HS-27A (cell line): Measurements from ENCODE around the gene SEL1L.
"Not testable (repeated sequence)": the region's sequence is repeated elsewhere in the genome, so short reads cannot be mapped to it uniquely, and the experiment has no call there.

ENCODE experiments used
- DNase-seq: peaks from one replicate; pipeline ENCODE4 v3.0.0-alpha.2; 2012; ENCODE audit warnings: low read depth, missing footprints

SEL1L gene

DNA sequence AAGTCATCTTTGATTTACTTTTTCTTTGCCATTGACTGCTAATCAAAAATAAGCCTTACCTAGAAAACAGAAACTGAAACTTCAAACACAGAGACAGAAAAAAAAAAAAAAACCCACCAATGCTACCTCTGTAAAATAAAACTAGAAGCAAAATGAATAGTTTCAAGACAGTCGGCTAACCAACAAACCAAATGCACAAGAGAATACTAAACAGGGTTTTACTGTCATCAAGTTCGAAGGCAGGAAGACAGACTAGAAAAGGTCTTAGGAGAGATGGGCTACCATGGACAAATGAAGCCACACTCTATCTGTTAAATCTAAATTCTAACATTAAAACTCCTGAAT, 59.5 kb downstream of the SEL1L start:
- no peak for DNase-seq

DNA sequence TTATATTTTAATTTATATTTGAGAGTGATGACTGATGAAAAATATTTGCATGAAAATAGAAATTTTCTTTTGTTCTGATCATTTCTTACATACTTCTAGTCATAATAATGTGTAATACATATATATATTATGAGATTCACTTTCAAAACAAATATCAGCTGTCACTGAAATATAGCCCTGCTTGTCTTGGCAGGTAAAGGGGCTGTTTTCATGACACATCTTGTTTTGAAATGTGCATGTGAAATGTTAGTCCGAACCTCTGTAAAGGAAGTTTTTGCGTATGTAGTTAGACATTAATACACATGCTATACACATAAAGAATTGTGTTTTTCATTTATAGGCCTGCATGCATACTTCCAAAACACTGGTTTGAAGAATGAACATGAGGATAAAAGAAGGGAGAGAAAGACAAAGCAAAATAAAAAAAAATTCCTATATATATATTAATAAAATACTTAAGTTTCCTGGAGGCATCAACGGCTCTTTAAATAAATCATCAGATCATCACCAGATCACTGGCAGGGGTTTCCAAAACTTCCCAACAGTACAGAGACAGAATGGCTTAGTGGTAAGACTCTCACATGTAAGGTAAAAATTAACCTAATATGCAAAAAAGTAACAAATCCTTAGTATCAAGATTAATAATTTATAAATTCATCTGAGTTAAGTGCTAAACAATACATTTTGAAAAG, 60.1 kb downstream of the SEL1L start:
- DNase-seq, result no peak

DNA sequence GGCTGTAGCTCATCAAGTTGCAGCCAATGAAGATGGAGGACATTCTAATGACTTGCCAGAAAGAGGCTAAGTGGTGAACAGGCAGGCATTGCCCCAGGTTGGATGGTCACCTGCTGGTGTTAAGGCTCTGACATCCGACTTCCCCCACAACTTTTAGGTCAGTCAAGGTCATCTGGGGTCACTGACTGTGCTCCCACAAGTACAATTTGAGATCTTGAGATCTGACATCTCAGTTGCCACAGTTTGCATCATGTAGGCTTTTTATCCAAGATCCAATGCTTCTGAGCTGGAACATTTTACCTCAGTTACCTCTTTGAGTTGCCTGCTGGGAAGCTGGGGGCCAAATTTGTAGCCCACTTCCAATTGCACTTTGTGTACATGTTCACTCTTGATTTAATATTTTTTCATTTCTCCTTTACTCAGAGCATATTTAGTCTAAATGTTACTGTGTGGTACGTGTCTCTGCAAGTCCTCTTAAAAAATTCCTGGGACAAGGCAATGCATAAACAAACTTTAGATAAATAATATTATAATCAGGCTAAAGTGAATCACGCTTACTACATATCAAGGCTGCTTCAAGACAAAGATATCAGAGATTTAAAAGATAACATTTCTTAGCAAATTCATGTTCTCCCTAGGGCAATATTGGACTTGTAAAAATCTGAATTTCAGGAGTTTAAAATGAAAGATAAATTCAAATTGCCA, 61.4 kb downstream of the SEL1L start:
- DNase-seq, result no peak

DNA sequence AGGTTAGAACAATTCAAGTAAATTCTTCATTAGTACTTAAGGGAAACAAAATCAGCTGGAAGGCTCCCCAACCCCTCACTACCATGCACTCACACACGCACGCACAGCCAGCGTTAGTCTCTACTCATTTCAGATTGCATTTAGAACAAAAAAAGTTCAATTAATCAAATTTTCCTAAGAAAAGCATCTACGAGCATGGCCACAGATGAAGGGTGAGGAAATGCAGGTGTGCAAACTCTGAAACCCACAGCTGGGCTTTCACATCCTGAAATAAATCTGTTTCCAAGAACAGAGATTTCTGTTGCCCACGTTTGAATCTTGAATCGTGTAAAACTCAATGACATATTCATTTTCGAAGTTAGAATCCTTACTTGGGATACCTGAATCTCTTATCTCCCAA, 62.6 kb downstream of the SEL1L start:
- DNase-seq, result no peak

DNA sequence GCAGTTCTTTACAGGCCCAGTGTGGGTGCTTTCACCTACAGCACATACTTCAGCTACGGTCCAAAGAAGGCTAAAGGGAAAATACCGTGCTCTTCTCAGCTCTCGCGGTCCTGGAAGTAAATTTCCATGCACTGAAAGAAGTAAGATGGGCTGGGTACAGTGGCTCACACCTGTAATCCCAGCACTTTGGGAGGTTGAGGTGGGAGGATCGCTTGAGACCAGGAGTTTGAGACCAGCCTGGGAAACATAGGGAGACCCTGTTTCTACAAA, 63.2 kb downstream of the SEL1L start:
- not testable (repeated sequence) for DNase-seq

DNA sequence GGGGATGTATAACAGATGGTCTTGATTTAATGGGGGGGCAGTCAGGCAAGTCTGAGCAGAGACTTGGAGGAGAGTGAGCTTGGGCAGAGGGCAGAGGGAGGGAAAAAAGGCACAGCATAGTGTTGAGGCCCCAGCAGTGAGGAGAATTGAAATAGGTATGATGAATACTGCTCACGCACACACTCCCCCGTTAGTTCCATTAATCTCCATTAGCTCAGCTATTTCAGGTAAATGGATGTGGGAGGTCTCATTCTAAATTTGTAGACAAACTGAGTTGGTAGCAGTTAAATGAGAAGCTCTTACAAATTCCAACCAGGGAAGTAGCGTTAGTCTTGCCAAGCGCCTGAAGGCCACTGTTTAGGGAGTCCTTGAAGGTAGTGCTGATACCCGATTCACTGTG, 66.8 kb downstream of the SEL1L start:
- DNase-seq, result no peak

DNA sequence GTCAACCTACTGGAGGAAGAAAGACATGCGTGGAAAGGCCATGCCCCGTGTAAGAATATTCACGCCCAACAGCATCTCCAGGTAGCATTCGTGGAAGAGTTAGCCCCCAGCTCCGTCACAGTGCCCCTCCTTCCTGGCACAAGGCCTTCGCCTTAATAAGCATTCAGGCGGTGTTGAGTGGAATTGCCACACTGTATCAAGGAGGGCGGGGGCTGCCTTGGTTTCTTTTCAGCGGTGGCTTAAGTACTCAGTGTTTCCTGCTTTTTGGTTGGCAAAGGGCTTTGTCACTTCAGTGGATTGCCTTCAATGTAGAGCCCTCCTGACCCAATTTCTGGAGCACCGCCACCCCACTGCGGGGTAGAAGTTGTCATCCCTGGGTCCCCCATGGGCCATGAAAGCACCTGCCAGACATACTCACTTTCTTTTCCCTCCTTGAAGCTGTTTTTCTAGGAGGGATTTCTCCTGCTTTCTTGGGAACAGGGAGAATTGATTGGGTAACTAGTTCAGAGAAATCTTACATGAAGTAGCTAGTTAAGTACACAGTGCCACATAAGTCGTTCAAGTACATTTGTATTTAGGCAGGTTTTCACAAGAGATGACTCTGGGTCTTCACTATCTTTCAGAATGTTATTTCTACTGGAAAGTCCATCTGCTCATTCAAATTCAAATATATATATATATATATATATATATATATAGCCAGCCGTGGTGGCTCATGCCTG, 68.0 kb downstream of the SEL1L start:
- no peak for DNase-seq

DNA sequence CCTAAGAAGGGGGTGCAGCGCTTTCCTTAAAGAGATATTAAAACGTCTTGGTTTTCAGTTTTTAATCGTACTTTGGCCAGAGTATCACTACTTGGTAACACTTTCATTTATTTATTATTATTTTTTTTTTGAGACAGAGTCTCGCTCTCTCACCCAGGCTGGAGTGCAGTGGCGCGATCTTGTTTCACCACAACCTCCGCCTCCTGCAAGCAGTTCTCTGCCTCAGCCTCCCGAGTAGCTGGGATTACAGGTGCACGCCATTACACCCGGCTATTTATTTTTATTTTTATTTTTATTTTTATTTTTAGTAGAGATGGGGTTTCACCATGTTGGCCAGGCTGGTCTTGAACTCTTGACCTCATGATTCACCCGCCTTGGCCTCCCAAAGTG, 68.7 kb downstream of the SEL1L start:
- not testable (repeated sequence) for DNase-seq

DNA sequence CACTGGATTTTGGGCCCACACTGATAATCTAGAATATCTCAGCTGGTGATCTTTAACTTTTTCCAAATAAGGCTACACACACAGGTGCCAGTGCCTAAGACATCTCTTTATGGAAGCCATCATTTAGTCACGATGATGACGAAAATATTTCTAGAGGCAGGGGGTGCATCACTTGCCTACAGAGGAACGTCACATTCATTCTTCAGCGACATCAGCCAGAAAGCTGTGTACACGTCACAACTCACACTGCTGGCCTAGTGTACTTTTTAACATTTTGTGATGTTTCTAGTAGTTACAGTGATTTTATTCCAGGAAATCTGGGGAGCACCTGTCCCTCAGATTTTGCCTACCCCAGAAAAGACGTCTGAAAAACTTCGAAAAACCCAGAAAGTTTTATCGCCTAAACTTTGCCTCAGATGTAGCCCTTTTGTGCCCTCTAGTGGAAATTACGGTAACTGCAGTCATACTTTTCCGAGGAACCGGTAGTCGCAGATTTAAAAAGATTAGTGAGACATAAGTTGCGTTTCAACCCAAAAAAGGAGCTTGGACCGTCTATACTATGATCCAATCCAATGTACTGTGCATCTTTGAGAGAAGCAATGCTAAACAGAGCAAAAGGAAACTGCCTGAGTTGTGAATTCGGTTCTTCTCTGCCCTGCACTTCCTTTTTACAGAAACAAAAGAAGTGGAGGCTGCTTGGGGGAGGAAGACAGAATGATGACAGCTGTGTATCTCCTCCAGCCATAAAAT, 69.2 kb downstream of the SEL1L start:
- peak; percentile 20 for DNase-seq

DNA sequence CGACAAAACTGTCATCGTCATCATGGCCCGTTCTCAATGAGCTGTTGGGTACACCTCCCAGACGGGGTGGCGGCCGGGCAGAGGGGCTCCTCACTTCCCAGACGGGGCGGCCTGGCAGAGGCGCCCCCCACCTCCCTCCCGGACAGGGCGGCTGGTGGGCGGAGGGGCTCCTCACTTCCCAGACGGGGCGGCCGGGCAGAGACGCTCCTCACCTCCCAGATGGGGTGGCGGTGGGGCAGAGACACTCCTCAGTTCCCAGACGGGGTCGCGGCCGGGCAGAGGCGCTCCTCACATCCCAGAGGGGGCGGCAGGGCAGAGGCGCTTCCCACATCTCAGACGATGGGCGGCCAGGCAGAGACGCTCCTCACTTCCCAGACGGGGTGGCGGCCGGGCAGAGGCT, 71.3 kb downstream of the SEL1L start:
- not testable (repeated sequence) for DNase-seq

DNA sequence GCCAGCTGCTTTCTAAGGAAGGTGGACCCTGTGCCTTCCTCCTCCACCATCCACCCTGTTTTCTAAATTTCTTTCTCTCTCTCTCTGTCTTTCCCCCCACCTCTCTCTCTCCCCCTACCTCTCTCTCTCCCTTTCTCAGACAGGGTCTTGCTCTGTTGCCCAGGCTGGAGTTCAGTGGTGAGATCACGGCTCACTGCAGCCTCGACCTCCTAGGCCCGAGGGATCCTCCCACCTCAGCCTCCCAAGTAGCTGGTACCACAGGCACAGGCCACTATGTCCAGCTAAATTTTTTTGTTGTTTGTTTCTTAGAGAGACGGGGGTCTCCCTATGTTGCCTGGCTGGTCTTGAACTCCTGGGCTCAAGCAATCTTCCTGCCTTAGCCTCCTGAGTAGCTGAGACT, 73.7 kb downstream of the SEL1L start:
- DNase-seq, result no peak

DNA sequence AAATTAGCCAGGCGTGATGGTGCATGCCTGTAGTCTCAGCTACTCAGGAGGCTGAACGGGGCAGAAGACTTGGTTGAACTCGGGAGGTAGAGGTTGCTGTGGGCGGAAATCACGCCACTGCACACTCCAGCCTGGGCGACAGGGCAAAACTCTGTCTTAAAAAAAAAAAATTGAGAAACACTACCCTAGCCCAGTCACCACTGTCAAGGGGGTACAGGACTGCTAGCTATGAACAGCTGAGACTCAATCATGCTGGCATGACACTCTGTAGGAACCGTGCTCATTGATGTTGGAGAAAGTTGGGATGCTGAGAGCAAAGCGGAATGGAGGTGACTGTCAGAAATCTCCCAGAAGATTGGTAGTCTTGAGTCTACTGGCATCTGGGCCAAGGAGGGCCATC, 75.3 kb downstream of the SEL1L start:
- DNase-seq, result no peak

DNA sequence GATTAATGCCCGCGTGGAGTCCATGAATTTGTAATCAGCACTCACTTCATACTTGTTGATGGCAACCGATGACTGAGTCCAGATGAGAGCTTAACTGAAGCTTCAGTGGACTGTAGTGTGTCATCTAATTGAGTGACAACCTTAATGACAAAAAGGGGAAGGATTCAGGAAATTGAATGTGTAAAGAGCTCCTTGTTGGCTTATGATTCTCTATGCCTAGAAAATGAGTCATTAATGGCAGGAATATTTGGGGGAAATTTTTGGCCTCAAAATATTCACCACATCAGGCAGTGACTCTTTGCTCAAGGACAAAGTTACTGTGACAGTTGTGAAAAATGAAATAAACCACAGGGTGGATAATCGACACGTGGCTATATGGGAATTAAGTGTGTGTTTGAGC, 78.3 kb downstream of the SEL1L start:
- no peak for DNase-seq

DNA sequence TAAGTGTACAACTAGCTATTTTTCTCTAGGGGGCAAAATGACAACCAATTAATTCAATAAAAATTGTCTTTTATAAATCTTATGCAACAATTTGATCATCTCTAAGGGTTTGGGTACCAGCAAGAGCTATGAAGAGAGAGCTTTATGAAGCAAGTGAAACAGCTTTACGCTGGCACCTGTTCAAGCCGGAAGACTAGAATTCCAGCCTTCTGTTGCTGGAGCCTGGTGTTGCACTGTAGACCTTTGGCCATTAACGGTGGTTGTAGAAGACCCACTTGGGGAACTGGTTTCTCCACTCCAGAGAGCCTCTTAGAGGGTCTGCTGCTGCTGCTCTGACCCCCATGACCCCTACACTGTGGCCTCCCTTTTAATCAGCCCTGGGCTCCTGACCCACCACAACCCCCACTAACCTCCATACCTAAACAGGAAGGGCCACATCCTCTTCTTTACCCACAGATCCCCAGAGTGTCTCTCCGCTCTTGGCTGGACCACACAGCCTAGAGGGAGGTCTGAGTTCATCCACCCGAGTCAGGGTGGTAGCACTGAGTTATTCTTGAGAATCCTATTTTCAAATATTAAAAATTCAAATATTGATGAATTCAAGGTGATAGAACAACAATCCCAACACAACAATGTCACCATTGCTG, 79.0 kb downstream of the SEL1L start:
- DNase-seq, result no peak

DNA sequence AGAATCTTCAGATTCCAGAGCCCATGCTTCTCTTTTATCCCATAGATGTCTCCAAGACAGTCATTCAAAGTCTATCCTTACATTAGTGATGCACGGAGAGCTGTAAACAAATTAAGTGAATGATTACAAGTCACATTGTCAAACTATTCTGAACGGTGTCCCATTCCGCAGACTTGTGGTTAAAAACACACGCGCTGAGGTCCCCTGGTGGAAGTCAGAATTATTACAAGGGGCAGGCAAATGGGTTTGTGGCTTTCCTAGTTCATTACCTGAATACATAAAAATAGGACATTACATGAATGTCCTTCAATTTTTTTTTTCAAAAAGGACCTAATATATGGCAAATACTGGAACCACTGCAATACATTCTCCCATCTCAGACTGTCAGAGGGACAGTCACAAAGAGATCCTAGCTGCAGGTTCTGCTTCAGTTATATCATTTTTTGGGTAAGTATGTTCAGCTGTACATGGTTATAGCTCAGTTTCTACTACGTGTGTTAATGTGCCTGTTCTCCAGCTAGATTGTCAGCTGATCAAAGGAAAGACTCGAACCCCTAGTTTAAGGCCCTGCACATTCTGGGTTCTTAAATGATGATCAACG, 80.4 kb downstream of the SEL1L start:
- no peak for DNase-seq

DNA sequence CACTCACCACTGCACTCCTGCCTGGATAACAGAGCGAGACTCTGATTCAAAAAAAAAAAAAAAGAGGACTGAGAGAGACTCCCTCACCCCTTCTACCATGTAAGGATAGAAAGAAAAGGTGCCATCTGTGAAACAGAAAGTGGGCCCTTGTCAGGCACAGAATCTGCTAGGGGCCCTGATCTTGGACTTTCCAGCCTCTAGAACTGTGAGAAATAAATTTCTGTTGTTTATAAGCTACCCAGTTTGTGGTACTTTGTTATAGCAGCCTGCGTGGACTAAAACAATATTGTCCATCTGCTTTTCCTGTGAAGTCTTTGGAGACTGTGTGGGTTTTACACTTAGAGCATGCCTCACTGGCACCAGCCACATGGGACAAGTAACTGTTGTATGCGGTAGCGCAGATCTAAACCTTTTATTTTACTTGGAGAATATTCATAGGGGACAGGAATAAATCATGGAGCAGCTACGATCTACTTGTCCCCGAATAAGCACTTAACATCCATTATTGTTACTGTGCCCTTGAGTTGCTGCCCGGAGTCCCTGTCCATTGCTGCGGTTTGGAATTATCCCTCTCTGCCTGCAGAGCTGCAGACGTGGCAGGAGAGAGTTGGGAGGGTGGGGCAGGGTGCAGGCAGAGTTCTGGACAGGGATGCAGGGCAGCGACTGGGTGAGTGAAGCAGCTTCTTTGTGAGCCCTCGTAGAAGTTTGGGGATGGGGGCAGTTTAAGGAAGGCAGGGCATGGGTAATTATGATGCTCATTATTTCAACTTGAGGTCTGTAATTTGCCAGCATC, 81.1 kb downstream of the SEL1L start:
- DNase-seq, result no peak

DNA sequence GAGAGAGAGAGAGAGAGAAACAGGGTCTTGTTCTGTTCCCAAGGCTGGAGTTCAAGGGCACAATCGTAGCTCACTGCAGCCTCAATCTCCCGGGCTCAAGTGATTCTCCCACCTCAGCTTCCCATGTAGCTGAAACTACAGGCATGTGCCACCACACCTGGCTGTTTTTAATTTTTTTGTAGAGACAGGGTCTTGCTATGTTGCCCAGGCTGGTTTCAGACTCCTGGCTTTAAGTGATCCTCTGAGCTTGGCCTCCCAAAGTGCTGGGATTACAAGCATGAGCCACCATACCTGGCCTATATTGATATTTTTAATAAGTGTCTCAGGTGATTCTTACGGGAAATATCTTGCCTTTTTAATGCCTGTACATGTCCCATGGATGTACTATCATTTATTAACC, 82.7 kb downstream of the SEL1L start:
- no peak for DNase-seq

DNA sequence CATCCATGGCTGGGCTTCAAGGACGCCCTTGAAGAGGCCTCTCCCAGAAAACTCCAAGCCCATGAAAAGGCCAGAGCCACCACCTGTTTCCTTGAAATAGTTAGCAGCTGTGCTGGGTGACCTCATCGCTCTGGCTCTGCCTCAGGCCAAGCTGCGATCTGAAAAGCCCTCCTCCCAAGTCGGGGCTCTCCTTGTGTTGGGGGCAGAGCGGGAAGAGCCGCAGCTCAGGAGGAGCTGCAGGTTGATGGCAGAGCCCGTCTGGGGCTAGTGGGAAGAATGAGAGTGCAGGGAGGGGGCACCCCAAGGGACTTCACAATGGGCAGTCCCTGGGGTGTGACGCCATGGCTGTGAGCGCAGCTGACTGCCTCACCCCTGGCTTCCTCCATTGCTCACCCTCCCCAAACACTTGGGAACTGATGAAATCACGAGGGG, 83.5 kb downstream of the SEL1L start:
- DNase-seq, result no peak

DNA sequence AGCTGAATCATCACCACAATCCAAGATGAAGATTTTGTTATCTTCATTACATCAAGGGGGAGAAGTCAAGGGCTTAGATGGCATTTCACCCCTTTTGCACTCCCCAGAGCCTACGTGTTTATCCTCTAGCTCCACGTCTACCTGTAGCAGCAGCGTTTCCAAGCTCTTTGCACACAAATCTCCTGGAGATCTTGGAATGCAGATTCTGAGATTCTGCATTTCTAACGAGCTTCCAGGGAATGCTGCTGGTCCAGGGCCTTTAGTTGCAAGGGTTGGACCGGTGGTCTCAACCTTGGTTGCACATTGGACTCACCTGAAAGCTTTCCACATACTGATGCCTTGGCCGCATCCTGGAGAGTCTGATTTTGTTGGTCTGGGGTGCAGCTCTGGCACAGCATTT, 84.1 kb downstream of the SEL1L start:
- DNase-seq, result no peak

DNA sequence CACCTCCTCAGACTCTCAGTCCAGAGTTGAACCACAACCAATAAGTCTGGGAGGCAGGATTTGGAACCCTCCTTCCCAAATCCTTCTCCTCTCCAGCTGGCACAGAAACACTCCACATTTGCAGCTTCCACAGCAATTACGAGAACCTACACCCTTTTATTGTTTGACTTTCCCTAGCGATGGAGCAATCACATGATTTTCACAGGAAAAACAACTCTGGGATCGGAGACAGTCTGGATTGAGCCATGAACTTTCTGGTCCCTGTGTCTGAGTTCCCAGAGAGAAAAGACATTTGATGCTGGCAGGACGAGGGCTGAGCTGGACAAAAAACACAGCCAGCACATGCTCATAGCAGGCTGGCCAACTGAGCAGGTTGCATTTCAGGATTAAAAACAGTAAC, 84.5 kb downstream of the SEL1L start:
- no peak for DNase-seq
